ENCODE data around the gene CD74. TPM values are rescaled to one million over a fixed set of nuclear protein-coding genes. Genes with fewer than 3 reads are reported as not detected.

Gene CD74
- total RNA-seq, 1 donor from 2014 or later: 3.1 TPM

DNA sequence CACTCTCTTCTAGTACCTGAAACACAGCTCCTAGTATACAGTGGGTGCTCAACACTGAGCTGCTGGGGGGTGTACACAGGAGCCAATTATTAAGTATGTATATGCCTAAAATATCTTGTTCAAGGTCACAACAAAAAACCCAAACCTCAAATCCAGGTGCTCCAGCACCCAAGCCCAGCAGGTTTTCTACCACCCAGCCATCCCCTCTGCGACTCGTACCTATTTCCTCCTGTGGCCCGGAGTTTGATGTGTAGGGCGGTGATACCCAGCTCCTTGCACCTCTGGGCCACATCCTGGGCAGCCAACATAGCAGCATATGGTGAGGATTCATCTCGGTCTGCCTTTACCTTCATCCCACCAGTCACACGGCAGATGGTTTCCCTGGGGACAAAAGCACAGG, 33.9 kb upstream of the CD74 start:
- peaks cover 32% of the 10 kb centered on the region for H3K4me1 Mint-ChIP-seq (ENCODE audit: low read depth, unreplicated experiment)
- TF ChIP-seq, protein P1, sequence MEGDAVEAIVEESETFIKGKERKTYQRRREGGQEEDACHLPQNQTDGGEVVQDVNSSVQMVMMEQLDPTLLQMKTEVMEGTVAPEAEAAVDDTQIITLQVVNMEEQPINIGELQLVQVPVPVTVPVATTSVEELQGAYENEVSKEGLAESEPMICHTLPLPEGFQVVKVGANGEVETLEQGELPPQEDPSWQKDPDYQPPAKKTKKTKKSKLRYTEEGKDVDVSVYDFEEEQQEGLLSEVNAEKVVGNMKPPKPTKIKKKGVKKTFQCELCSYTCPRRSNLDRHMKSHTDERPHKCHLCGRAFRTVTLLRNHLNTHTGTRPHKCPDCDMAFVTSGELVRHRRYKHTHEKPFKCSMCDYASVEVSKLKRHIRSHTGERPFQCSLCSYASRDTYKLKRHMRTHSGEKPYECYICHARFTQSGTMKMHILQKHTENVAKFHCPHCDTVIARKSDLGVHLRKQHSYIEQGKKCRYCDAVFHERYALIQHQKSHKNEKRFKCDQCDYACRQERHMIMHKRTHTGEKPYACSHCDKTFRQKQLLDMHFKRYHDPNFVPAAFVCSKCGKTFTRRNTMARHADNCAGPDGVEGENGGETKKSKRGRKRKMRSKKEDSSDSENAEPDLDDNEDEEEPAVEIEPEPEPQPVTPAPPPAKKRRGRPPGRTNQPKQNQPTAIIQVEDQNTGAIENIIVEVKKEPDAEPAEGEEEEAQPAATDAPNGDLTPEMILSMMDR (IDR thresholded peaks at IDR 0.05; ENCODE audit: partially characterized antibody, unreplicated experiment): no peak
- peaks cover 12% of the 10 kb centered on the region for H3K36me3 Mint-ChIP-seq (ENCODE audit: unreplicated experiment)
- no peak for DNase-seq
- peaks cover 9% of the 10 kb centered on the region for H3K9me3 Mint-ChIP-seq (ENCODE audit: unreplicated experiment)
- H3K27me3 Mint-ChIP-seq (ENCODE audit: unreplicated experiment): peaks cover 11% of the 10 kb centered on the region
- H3K27ac Mint-ChIP-seq (ENCODE audit: unreplicated experiment): peak overlapping the region; percentile 54
- peak overlapping the region; percentile 92 for H3K4me3 Mint-ChIP-seq (ENCODE audit: unreplicated experiment)

DNA sequence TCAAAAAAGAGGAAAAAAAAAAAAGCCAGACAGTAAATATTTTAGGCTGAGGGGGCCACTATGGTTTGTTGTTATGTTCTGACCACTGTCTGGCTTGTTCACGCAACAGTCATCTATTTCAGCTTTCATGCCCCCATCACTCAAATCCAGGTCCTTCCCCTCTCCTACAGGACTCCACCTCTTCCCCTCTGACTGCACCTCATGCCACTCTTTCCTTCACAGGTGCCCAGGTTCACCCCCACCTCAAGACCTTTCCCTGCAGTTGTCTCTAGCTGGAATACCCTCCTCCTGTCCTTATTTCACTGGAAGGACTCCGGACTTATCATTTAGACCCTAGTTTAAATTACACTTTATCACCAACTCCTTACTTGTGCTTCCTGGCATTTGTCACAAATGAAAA, 33.4 kb upstream of the CD74 start:
- peaks cover 12% of the 10 kb centered on the region for H3K36me3 Mint-ChIP-seq (ENCODE audit: unreplicated experiment)
- H3K9me3 Mint-ChIP-seq (ENCODE audit: unreplicated experiment): peaks cover 10% of the 10 kb centered on the region
- H3K27me3 Mint-ChIP-seq (ENCODE audit: unreplicated experiment): peaks cover 11% of the 10 kb centered on the region
- no peak for DNase-seq
- peak overlapping the region; percentile 92 for H3K4me3 Mint-ChIP-seq (ENCODE audit: unreplicated experiment)
- H3K4me1 Mint-ChIP-seq (ENCODE audit: low read depth, unreplicated experiment): peaks cover 32% of the 10 kb centered on the region
- TF ChIP-seq, protein P1 (IDR thresholded peaks at IDR 0.05; ENCODE audit: partially characterized antibody, unreplicated experiment): no peak
- peak overlapping the region; percentile 54 for H3K27ac Mint-ChIP-seq (ENCODE audit: unreplicated experiment)

DNA sequence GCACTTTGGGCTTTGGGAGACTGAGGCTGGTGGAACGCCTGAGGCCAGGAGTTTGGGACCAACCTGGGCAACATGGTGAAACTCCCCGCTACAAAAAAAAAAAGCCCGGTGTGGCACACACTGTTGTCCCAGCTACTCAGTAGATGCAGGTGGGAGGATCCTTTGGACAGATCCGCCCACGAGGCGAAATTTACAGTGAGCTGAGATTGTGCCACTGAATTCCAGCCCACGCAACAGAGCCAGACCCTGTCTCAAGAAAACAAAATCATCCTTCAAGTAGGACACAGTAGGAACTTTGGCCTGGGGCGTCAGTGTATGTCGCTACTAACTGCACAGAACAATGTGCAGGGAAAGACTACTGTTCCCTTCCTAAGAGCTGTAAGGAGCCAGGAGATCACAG, 32.1 kb upstream of the CD74 start:
- Mint-ChIP-seq H3K4me1 (ENCODE audit: low read depth, unreplicated experiment) (peaks cover 32% of the 10 kb centered on the region), H3K9me3 (ENCODE audit: unreplicated experiment) (peaks cover 10% of the 10 kb centered on the region), H3K27me3 (ENCODE audit: unreplicated experiment) (peaks cover 11% of the 10 kb centered on the region), H3K36me3 (ENCODE audit: unreplicated experiment) (peaks cover 12% of the 10 kb centered on the region), H3K27ac (ENCODE audit: unreplicated experiment) (no peak overlapping the region), H3K4me3 (ENCODE audit: unreplicated experiment) (peak overlapping the region; percentile 32)
- TF ChIP-seq, protein P1 (IDR thresholded peaks at IDR 0.05; ENCODE audit: partially characterized antibody, unreplicated experiment): no peak
- no peak for DNase-seq

DNA sequence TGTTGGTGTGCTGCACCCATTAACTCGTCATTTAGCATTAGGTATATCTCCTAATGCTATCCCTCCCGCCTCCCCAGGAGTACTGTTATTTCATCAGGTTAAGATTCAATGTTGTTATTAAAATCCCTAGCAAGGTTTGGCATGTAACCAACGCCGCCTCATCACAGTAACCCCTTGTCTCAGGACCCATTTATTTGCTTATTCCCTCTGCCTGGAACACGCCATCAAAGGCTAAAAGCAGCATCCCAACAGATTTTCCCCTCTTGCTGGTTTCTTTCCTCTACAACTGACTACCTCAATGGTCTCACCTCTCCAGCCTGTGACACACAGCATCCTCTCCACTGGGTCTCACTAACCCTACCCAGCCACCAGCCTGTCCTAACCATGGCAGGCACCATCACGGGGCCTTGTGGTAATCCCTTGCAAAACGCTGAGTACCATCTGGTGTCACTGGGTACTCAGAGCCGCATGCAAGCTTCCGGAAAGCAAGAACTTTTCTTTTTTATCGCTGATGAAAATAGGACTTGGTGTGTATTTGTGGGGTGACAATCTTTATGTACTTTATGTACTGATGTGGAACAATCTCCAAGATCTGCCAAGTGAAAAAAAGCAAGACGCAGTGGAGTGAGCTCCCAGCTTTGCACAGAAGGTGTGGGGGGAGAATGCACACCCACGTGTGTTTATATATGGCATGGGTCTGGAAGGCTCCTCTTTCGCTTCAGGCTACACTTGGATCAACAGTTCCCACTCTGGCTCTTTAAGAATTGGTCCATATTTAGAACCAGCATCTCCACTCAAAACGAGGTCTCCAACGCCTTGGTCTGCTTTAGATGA, 30.7 kb upstream of the CD74 start:
- TF ChIP-seq, protein P1 (IDR thresholded peaks at IDR 0.05; ENCODE audit: partially characterized antibody, unreplicated experiment): no peak
- no peak for DNase-seq
- peaks cover 30% of the 10 kb centered on the region for H3K4me1 Mint-ChIP-seq (ENCODE audit: low read depth, unreplicated experiment)
- H3K36me3 Mint-ChIP-seq (ENCODE audit: unreplicated experiment): peaks cover 12% of the 10 kb centered on the region
- H3K9me3 Mint-ChIP-seq (ENCODE audit: unreplicated experiment): peaks cover 8% of the 10 kb centered on the region
- H3K4me3 Mint-ChIP-seq (ENCODE audit: unreplicated experiment): no peak overlapping the region
- H3K27ac Mint-ChIP-seq (ENCODE audit: unreplicated experiment): no peak overlapping the region
- H3K27me3 Mint-ChIP-seq (ENCODE audit: unreplicated experiment): peaks cover 5% of the 10 kb centered on the region

DNA sequence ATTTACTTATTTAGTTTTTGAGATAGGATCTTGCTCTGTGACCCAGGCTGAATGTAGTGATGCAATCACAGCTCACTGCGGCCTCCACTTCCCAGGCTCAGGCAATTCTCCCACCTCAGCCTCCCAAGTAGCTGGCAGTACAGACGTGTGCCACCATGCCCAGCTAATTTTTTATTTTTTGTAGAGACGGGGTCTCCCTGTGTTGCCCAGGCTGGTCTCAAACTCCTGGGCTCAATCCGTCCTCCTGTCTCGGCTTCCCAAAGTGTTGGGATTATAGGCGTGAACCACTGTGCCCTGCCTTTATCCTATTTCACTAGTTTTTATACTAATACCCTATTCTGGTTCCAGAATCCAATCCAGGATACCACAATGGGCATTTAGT, 30.0 kb upstream of the CD74 start:
- H3K27ac Mint-ChIP-seq (ENCODE audit: unreplicated experiment): no peak overlapping the region
- H3K4me3 Mint-ChIP-seq (ENCODE audit: unreplicated experiment): no peak overlapping the region
- peaks cover 8% of the 10 kb centered on the region for H3K9me3 Mint-ChIP-seq (ENCODE audit: unreplicated experiment)
- DNase-seq: no peak
- H3K27me3 Mint-ChIP-seq (ENCODE audit: unreplicated experiment): peaks cover 5% of the 10 kb centered on the region
- TF ChIP-seq, protein P1 (IDR thresholded peaks at IDR 0.05; ENCODE audit: partially characterized antibody, unreplicated experiment): no peak
- H3K4me1 Mint-ChIP-seq (ENCODE audit: low read depth, unreplicated experiment): peaks cover 22% of the 10 kb centered on the region
- H3K36me3 Mint-ChIP-seq (ENCODE audit: unreplicated experiment): peaks cover 12% of the 10 kb centered on the region

Measured in glutamatergic neuron (in vitro differentiated cells).